ENCODE measurements around the gene RSAD2. TPM values are rescaled to one million over a fixed set of nuclear protein-coding genes. Genes with fewer than 3 reads are reported as not detected.

The RSAD2 gene
- total RNA-seq, 1 experiment from 2014 or later, result 37.2 TPM

DNA sequence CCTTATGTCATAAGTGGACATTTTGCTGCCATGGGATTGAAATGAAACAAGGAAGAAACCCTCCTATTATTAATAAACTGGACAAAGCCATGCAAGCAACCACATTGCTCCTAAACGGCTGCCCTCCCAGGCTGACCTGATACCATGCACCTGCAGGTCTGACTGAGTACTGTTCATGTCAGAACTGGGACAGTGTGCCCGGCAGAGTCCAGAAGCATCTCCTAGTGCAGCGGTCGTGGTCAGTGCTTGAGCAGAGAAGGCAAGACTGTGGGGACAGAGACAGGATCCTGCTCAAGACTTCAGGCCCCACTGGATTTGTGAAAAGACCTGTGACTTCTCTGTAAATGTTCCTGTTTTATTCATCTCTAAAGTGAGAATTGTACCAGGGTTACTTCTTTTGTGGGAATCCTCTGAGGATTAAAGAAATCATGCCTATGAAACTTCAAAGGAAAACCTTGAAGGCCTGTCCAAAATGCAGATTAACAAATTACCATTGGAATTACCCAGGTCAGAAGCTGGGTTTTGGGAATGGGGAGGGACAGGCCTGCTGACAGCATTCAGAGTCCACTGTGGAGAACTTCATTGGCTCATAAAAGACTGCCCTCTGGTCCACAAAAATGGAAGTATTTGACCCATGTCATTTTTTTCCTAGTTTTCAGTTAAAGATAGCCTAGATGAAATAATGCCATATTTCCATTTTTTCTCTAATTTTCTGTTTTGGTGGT is 53.5 kb downstream of the RSAD2 start:
- no peak overlapping the region for H3K4me3 Mint-ChIP-seq (ENCODE audit: low read depth, unreplicated experiment)
- H3K36me3 Mint-ChIP-seq (ENCODE audit: insufficient read depth, unreplicated experiment), result no peaks in the 10 kb centered on the region
- no peaks in the 10 kb centered on the region for H3K27me3 Mint-ChIP-seq (ENCODE audit: unreplicated experiment)
- TF ChIP-seq, protein P1, sequence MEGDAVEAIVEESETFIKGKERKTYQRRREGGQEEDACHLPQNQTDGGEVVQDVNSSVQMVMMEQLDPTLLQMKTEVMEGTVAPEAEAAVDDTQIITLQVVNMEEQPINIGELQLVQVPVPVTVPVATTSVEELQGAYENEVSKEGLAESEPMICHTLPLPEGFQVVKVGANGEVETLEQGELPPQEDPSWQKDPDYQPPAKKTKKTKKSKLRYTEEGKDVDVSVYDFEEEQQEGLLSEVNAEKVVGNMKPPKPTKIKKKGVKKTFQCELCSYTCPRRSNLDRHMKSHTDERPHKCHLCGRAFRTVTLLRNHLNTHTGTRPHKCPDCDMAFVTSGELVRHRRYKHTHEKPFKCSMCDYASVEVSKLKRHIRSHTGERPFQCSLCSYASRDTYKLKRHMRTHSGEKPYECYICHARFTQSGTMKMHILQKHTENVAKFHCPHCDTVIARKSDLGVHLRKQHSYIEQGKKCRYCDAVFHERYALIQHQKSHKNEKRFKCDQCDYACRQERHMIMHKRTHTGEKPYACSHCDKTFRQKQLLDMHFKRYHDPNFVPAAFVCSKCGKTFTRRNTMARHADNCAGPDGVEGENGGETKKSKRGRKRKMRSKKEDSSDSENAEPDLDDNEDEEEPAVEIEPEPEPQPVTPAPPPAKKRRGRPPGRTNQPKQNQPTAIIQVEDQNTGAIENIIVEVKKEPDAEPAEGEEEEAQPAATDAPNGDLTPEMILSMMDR (IDR thresholded peaks at IDR 0.05; ENCODE audit: unreplicated experiment), result no peak
- CTCF ChIA-PET, result no interaction called here
- DNase-seq, result no peak
- intact Hi-C loops (cut with micrococcal nuclease; ENCODE audit: unreplicated experiment), result loop anchor here (5.0 kb wide), 1 partner anchor 46 kb away; no protein-coding TSS in a partner anchor
- H3K9me3 Mint-ChIP-seq (ENCODE audit: low read depth, unreplicated experiment), result no peaks in the 10 kb centered on the region
- H3K27ac Mint-ChIP-seq (ENCODE audit: unreplicated experiment), result no peak overlapping the region
- peaks cover 21% of the 10 kb centered on the region for H3K4me1 Mint-ChIP-seq (ENCODE audit: low read depth, unreplicated experiment)
- no TSS peak for BruUV-seq (replicated peaks)

DNA sequence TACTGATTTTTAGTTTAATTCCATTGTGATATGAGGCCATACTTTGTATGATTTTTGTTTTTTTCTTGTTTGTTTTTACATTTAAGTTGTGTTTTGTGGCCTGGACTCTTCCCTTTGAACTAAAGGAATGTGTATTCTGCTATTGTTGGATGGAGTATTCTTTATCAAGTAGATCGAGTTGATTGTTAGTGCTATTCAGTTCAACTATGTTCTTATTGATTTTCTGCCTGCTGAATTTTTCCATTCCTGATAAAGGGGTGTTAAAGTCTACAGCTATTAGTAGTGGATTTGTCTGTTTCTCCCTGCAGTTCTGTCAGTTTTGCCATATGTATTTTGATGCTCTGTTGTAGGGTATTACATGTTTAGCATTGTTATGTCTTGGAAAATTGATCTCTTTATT is 54.2 kb downstream of the RSAD2 start:
- Mint-ChIP-seq H3K4me3 (ENCODE audit: low read depth, unreplicated experiment) (no peak overlapping the region), H3K36me3 (ENCODE audit: insufficient read depth, unreplicated experiment) (no peaks in the 10 kb centered on the region), H3K27me3 (ENCODE audit: unreplicated experiment) (no peaks in the 10 kb centered on the region), H3K27ac (ENCODE audit: unreplicated experiment) (no peak overlapping the region), H3K9me3 (ENCODE audit: low read depth, unreplicated experiment) (no peaks in the 10 kb centered on the region), H3K4me1 (ENCODE audit: low read depth, unreplicated experiment) (peaks cover 21% of the 10 kb centered on the region)
- CTCF ChIA-PET, result no interaction called here
- intact Hi-C loops (cut with micrococcal nuclease; ENCODE audit: unreplicated experiment), result loop anchor here (5.0 kb wide), 1 partner anchor 46 kb away; no protein-coding TSS in a partner anchor
- TF ChIP-seq, protein P1 (IDR thresholded peaks at IDR 0.05; ENCODE audit: unreplicated experiment), result no peak
- DNase-seq, result no peak
- BruUV-seq (replicated peaks), result no TSS peak

DNA sequence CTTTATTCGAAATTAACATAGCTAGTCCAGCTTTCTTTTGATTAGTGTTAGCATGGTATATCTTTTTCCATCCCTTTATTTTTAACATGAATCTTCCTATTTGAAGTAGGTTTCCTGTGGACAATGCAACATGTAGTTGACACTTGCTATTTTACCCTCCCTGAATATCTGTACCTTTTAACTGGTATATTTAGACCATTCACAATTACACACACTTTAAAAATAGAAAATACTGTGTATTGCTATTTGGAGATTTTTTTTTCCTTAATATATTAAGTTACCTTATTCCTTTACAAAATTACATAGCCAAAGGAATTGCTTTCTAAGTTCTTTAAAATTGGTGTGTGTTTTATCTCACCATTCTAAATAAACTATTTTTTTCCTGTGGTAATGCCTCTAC is 54.6 kb downstream of the RSAD2 start:
- H3K27ac Mint-ChIP-seq (ENCODE audit: unreplicated experiment), result no peak overlapping the region

DNA sequence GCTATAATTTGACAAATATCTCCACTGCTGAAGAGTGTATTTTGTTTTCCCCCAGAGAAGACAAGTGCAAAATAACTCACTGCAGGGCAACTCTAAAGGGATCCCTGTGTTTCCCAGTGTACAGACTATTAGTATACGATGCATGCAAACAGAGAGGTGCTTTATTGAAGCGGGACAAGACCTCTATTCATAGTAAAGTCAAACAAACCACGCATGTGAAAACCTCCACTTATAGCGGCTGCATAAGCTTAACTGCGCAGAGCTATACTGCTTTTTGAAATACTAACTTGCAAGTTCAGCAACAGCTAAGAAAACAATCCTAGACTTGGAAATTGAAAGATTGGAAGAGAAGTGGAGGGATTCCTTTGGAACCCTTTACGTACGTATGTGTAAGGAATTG is 55.3 kb downstream of the RSAD2 start:
- Mint-ChIP-seq H3K27me3 (ENCODE audit: unreplicated experiment) (no peaks in the 10 kb centered on the region), H3K9me3 (ENCODE audit: low read depth, unreplicated experiment) (no peaks in the 10 kb centered on the region), H3K4me3 (ENCODE audit: low read depth, unreplicated experiment) (no peak overlapping the region), H3K4me1 (ENCODE audit: low read depth, unreplicated experiment) (peaks cover 21% of the 10 kb centered on the region), H3K27ac (ENCODE audit: unreplicated experiment) (no peak overlapping the region), H3K36me3 (ENCODE audit: insufficient read depth, unreplicated experiment) (no peaks in the 10 kb centered on the region)
- intact Hi-C loops (cut with micrococcal nuclease; ENCODE audit: unreplicated experiment), result loop anchor here (5.0 kb wide), 1 partner anchor 44 kb away; no protein-coding TSS in a partner anchor
- TF ChIP-seq, protein P1 (IDR thresholded peaks at IDR 0.05; ENCODE audit: unreplicated experiment), result no peak
- BruUV-seq (replicated peaks), result no TSS peak
- no peak for DNase-seq
- CTCF ChIA-PET, result interaction anchor here (0.7 kb wide), 1 partner anchor 66 kb away, joined by 3 read pairs; no protein-coding TSS in a partner anchor

More for the DNA sequence above, 54.6 kb downstream of the RSAD2 start:
- intact Hi-C loops (cut with micrococcal nuclease; ENCODE audit: unreplicated experiment), result loop anchor here (5.0 kb wide), 1 partner anchor 45 kb away; no protein-coding TSS in a partner anchor
- Mint-ChIP-seq H3K4me1 (ENCODE audit: low read depth, unreplicated experiment) (peaks cover 21% of the 10 kb centered on the region), H3K27me3 (ENCODE audit: unreplicated experiment) (no peaks in the 10 kb centered on the region), H3K4me3 (ENCODE audit: low read depth, unreplicated experiment) (no peak overlapping the region), H3K36me3 (ENCODE audit: insufficient read depth, unreplicated experiment) (no peaks in the 10 kb centered on the region), H3K9me3 (ENCODE audit: low read depth, unreplicated experiment) (no peaks in the 10 kb centered on the region)
- DNase-seq, result no peak
- CTCF ChIA-PET, result no interaction called here
- no TSS peak for BruUV-seq (replicated peaks)
- TF ChIP-seq, protein P1 (IDR thresholded peaks at IDR 0.05; ENCODE audit: unreplicated experiment), result no peak
